Endothelial cell of umbilical vein (primary cell): ENCODE results near the gene CRACR2B. TPM values are rescaled to one million over a fixed set of nuclear protein-coding genes. Genes with fewer than 3 reads are reported as not detected.

Experiments
- BruUV-seq: library from RNA; stranded (reverse); fragments of 400-500 nt; replicated peaks from 2 replicates; lab custom pipeline; 2021; lab: Mats Ljungman, UMichigan
- CTCF ChIA-PET: fragments of 300-600, 350-600 bp; sonication (Branson Sonifier 250); formaldehyde crosslinking; loops from one replicate; lab custom pipeline; 2021; ENCODE audit warnings: antibody characterized with exemption, inconsistent platforms; lab: Charles Lee
- POLR2A ChIA-PET: fragments of 300-600, 350-600 bp; sonication (Branson Sonifier 250); formaldehyde crosslinking; loops from one replicate; lab custom pipeline; 2021; ENCODE audit warnings: antibody characterized with exemption, inconsistent platforms; lab: Charles Lee
- DNase-seq: peaks from one replicate; pipeline ENCODE4 v3.0.0-alpha.2; 2011; ENCODE audit warnings: low read depth, low spot score
- FAIRE-seq: peaks from 2 replicates; lab custom pipeline; 2011; peaks lifted over from hg19 to GRCh38; lab: Jason Lieb, UNC
- H2AFZ ChIP-seq: 2 replicates; pipeline ENCODE4 v1.6.0; 2012; ENCODE audit warnings: low read depth, low read length, control low read depth, inconsistent platforms
- H3K27ac ChIP-seq: 2 replicates; pipeline ENCODE4 v1.5.1; 2011; ENCODE audit warnings: low read depth, mild to moderate bottlenecking, control low read depth, low read length, moderate library complexity; ENCODE audit not compliant: insufficient read depth
- H3K27me3 ChIP-seq, 2 experiments: 2 replicates each; pipeline versions ENCODE4 v1.6.0 to v1.6.1; 2011; ENCODE audit warnings: low read length in 2 of 2, mixed read lengths in 1 of 2; ENCODE audit not compliant: control insufficient read depth in 2 of 2, insufficient read depth in 2 of 2
- H3K36me3 ChIP-seq, 2 experiments: 2 replicates in 1 of 2; 3 replicates in 1 of 2; pipeline ENCODE4 v1.5.1; 2011; ENCODE audit warnings: low read length in 2 of 2, mild to moderate bottlenecking in 1 of 2, moderate library complexity in 1 of 2; ENCODE audit not compliant: control insufficient read depth in 2 of 2, insufficient read depth in 2 of 2; ENCODE audit errors: extremely low read depth in 1 of 2
- H3K4me1 ChIP-seq: 3 replicates; pipeline ENCODE4 v1.5.1; 2011; ENCODE audit warnings: mild to moderate bottlenecking, low read length; ENCODE audit not compliant: control insufficient read depth, insufficient read depth; ENCODE audit errors: extremely low read depth
- H3K4me2 ChIP-seq: 2 replicates; pipeline ENCODE4 v1.6.1; 2011; ENCODE audit warnings: low read length, control low read depth, mixed read lengths; ENCODE audit not compliant: insufficient read depth
- H3K4me3 ChIP-seq, 3 experiments: fragments of 200-600 bp in 1 of 3; sonication (generic), shearing (Covaris generic) in 1 of 3; replicated peaks in 1 of 3; 2 replicates each; pipeline ENCODE4 v1.5.1; 2011 to 2016; ENCODE audit warnings: control low read depth in 3 of 3, low read length in 3 of 3, mild to moderate bottlenecking in 2 of 3, inconsistent platforms in 1 of 3, low read depth in 1 of 3, moderate library complexity in 1 of 3; ENCODE audit not compliant: insufficient read depth in 1 of 3
- H3K79me2 ChIP-seq: 2 replicates; pipeline ENCODE4 v1.6.0; 2012; ENCODE audit warnings: low read length, inconsistent platforms; ENCODE audit not compliant: control insufficient read depth, insufficient read depth
- H3K9ac ChIP-seq: replicated peaks from 2 replicates; pipeline ENCODE3; 2011; ENCODE audit warnings: low read length, control low read depth; ENCODE audit not compliant: insufficient read depth; ENCODE audit errors: extremely low read depth
- H3K9me1 ChIP-seq: replicated peaks from 3 replicates; pipeline ENCODE4 v1.6.0; 2011; ENCODE audit warnings: mild to moderate bottlenecking, low read length; ENCODE audit not compliant: control insufficient read depth, insufficient read depth; ENCODE audit errors: extremely low read depth
- H3K9me3 ChIP-seq: replicated peaks from 2 replicates; pipeline ENCODE4 v1.5.1; 2012; ENCODE audit warnings: low read length, inconsistent platforms; ENCODE audit not compliant: control insufficient read depth, insufficient read depth
- H4K20me1 ChIP-seq: replicated peaks from 2 replicates; pipeline ENCODE3; 2011; ENCODE audit warnings: mild to moderate bottlenecking, low read length; ENCODE audit not compliant: control insufficient read depth, insufficient read depth; ENCODE audit errors: extremely low read depth
- EZH2 ChIP-seq: IDR thresholded peaks from 2 replicates; pipeline ENCODE4 v1.6.1; 2012; ENCODE audit warnings: borderline replicate concordance, low read depth, mild to moderate bottlenecking, moderate library complexity, low read length, inconsistent platforms; ENCODE audit not compliant: severe bottlenecking
- FOS ChIP-seq: IDR thresholded peaks from 2 replicates; pipeline ENCODE4 v1.6.1; 2011; ENCODE audit warnings: mild to moderate bottlenecking, low read length, moderate library complexity, borderline replicate concordance; ENCODE audit not compliant: insufficient read depth
- GATA2 ChIP-seq: IDR thresholded peaks from 2 replicates; pipeline ENCODE4 v1.7.0; 2011; ENCODE audit warnings: low read depth, mild to moderate bottlenecking, moderate library complexity, mixed read lengths, low read length; ENCODE audit not compliant: insufficient read length, insufficient read depth
- JUN ChIP-seq: IDR thresholded peaks from 2 replicates; pipeline ENCODE4 v1.6.1; 2011; ENCODE audit warnings: borderline replicate concordance, low read depth; ENCODE audit not compliant: insufficient read length, insufficient read depth
- MYC ChIP-seq: IDR thresholded peaks from one replicate; pipeline ENCODE4 v1.6.1; 2011; ENCODE audit warnings: mild to moderate bottlenecking, low read depth, low read length
- POLR2A ChIP-seq: IDR thresholded peaks from 2 replicates; pipeline ENCODE4 v1.6.1; 2012; ENCODE audit warnings: low read depth, mild to moderate bottlenecking, control low read depth, low read length
- POLR2AphosphoS5 ChIP-seq: IDR thresholded peaks from 2 replicates; pipeline ENCODE4 v1.6.1; 2012; ENCODE audit warnings: low read depth, mild to moderate bottlenecking, control low read depth, low read length, moderate library complexity; ENCODE audit not compliant: insufficient read depth
- dilution Hi-C: fragments of 300-500 bp; cut with MboI; formaldehyde crosslinking; loops from one replicate; pipeline ENCODE4 v1.15.0; 2019; ENCODE audit warnings: low sequenced_read_pairs; ENCODE audit not compliant: extremely low pct_ligation_motif_present
- intact Hi-C: fragments of 100-400 bp; cut with micrococcal nuclease; formaldehyde crosslinking; loops from one replicate; pipeline ENCODE4 v1.10.0; 2022
- polyA plus RNA-seq, 4 experiments: library from polyadenylated mRNA; depleted of rRNA in 3 of 4; stranded (reverse) in 3 of 4; unstranded in 1 of 4; fragments of >200 nt; gene quantifications; 2 replicates each; pipeline versions ENCODE4 v1.2.1 to v1.2.3, GENCODE V29; 2011 to 2012; ENCODE audit warnings: missing spikeins in 1 of 4
- total RNA-seq: library from RNA; stranded (reverse); gene quantifications from 2 replicates; pipeline ENCODE4 v1.2.3, GENCODE V29; 2021
- TF ChIP-seq, protein P1 (sequence below), 2 donors: IDR thresholded peaks; 1 replicate in 1 of 2; 2 replicates in 1 of 2; pipeline ENCODE4 v1.5.1; 2011; ENCODE audit warnings: low read length in 2 of 2, mild to moderate bottlenecking in 2 of 2, moderate library complexity in 2 of 2, control low read depth in 1 of 2, inconsistent platforms in 1 of 2, low read depth in 1 of 2; ENCODE audit not compliant: insufficient read depth in 1 of 2; ENCODE audit errors: extremely low read depth in 1 of 2
- TF ChIP-seq, protein P2 (sequence below): IDR thresholded peaks from 2 replicates; pipeline ENCODE4 v1.6.1; 2011; ENCODE audit not compliant: insufficient read depth, insufficient read length

The CRACR2B gene
- total and polyA plus RNA-seq, 2 donors (not counting 3 experiments of a cell fraction or from before 2014, with no cell fraction given), result 8.4 to 9.3 TPM

DNA sequence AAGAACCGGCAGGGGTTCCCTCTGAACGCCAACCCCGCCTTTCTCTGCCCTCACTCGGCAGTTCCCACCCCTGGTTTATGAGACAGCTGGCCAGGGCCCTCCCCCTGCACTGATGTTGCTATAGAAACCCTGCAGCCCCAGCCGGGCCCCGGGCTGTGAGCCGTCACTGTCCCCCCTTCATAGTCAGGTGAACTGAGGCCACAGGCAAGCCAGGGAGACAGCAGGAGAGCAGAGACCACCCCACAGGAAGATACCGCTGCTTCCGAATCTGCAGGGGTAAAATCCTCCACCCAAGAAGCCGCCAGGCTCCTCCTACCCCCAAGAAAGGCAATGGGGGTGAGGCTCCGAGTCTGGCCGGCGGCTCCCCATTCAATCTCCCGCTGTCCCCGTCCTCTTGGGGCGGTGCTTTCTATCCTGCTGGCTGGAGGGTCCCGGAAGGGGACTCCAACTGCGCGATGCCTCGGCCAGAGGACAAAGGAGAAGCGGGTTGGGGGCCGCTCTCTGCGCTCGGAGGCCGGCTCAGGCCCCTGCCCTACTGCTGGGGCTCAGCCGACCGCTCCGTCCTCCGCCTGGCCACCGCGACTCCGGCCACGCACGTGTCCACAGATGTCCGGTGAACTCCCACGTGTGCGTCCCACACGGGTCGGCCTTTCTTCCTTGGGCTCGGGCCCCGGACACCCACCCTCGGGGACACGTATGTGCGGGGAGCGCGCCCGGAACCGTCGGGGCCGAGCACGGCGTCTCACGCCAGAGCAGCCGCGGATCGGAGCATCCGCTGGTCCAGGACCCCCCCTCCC, 30.2 kb upstream of the CRACR2B start:
- peak; percentile 89 for FAIRE-seq
- Histone ChIP-seq H2AFZ (peak overlapping the region; percentile 56), H3K4me2 (peak overlapping the region; percentile 62), H3K4me1 (peaks cover 14% of the 10 kb centered on the region), H3K36me3 (peaks cover 0 to 15% of the 10 kb centered on the region in 2 experiments), H4K20me1 (no peaks in the 10 kb centered on the region), H3K9me1 (no peaks in the 10 kb centered on the region), H3K27ac (peak overlapping the region; percentile 32), H3K79me2 (peaks cover 11% of the 10 kb centered on the region), H3K4me3 (peak overlapping the region; percentile 57 to 66 (median 64)), H3K27me3 (no peaks in the 10 kb centered on the region), H3K9ac (peak overlapping the region; percentile 45), H3K9me3 (no peaks in the 10 kb centered on the region)
- intact Hi-C loops, result loop anchor here (1.0 to 2.0 kb wide), 2 partner anchors 12 to 15 kb away; partner anchors contain the start of gene RPLP2
- CTCF ChIA-PET, result interaction anchor here (1.1 to 2.1 kb wide), 4 partner anchors 12 to 47 kb away, joined by 4 to 9 read pairs (median 8); partner anchors contain the start of gene RPLP2
- dilution Hi-C loops, result no loop called here
- POLR2A ChIA-PET, result interaction anchor here (0.7 to 1.0 kb wide), 2 partner anchors 12 to 37 kb away, joined by 3 read pairs; partner anchors contain the start of gene RPLP2
- DNase-seq, result peak; percentile 80
- TSS peak; percentile 4 for BruUV-seq
- TF ChIP-seq EZH2, result no peak
- TF ChIP-seq, protein P1, sequence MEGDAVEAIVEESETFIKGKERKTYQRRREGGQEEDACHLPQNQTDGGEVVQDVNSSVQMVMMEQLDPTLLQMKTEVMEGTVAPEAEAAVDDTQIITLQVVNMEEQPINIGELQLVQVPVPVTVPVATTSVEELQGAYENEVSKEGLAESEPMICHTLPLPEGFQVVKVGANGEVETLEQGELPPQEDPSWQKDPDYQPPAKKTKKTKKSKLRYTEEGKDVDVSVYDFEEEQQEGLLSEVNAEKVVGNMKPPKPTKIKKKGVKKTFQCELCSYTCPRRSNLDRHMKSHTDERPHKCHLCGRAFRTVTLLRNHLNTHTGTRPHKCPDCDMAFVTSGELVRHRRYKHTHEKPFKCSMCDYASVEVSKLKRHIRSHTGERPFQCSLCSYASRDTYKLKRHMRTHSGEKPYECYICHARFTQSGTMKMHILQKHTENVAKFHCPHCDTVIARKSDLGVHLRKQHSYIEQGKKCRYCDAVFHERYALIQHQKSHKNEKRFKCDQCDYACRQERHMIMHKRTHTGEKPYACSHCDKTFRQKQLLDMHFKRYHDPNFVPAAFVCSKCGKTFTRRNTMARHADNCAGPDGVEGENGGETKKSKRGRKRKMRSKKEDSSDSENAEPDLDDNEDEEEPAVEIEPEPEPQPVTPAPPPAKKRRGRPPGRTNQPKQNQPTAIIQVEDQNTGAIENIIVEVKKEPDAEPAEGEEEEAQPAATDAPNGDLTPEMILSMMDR (IDR thresholded peaks at IDR 0.05; ENCODE audit: extremely low read depth in 1 of 2, insufficient read depth in 1 of 2, low read depth in 1 of 2, low read length in 2 of 2), result no peak
- peak; percentile 78 for TF ChIP-seq POLR2A
- TF ChIP-seq, protein P2, sequence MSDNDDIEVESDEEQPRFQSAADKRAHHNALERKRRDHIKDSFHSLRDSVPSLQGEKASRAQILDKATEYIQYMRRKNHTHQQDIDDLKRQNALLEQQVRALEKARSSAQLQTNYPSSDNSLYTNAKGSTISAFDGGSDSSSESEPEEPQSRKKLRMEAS, result peak; percentile 82
- TF ChIP-seq POLR2AphosphoS5, result no peak
- no peak for TF ChIP-seq JUN
- no peak for TF ChIP-seq FOS
- no peak for TF ChIP-seq MYC
- no peak for TF ChIP-seq GATA2
